Measurements from ENCODE around the gene NEK7.

Gene NEK7

DNA sequence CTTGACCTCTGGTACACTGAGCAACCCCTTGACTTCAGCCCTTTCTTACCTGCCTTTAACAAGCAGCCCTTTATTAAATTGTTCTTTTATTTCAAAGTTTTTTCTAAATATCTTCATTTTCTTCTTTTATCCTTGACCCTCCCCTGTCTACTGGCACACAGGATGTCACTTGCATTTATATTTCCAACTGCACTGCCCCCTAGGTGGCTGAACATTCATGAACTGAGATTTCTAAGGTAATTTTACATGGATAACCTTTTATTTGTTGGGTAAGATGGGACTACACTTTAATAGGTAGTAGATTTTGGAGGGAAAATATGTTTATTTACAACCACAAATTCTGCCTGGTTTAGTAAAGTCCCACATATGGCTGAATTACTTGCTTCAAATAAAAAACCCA lies 193.7 kb downstream of the NEK7 start:
- no peak for DNase-seq (ENCODE audit: low read depth in 2 of 2)

DNA sequence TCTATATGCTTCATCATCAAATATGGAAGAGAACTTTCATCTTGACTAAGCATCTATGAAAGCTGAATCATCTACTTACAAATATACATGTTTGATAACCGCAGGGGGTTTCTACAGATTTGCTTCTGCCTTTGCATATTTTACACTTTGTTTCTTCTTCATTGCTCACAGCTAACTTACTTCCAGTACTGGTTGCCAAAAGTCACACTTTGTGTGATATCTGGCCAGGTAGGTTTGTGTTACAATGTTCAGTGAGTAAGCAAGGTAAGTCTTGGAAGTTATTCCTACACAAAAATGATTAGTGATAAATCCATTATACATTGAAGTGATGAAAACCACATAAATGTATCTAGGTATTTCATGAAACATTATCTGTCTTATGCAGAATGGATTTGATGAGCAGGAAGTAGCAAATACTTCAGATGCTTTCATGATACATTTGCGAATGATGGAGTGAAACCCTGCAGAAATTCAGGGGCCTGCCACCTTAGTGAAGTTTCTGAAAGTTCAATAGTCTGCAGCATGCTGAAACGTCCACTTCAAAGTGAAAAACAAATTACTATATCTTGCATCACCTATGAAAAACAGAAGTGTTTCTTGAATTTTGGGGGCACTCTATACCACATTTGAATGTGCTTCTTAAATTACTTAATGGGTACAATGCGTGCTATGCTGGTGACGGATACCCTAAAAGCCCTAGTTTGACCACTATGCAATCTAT lies 196.3 kb downstream of the NEK7 start:
- DNase-seq (ENCODE audit: low read depth in 2 of 2): no peak

DNA sequence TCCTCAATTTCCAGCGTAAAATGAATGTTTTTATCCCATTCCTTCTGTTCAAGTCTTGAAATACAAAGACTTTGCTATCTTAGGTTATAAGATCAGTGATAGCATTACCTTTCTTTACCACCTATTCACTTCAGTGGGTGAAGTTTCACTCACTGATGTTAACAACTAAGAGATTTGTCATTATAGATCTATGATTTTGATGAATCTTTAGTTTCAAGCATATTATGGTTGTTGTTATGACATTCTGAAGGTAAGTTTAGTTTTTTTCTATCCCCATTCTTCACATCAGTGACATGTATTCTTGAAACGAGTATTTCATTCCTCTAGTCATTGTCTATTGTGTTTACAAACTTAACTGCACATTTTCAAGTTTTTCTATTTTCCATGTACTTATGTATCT lies 201.1 kb downstream of the NEK7 start:
- no peak for DNase-seq (ENCODE audit: low read depth in 2 of 2)

- no peak for DNase-seq (ENCODE audit: low read depth in 2 of 2)
These were observed 202.3 kb downstream of the NEK7 start for GRCh38 chr1:198359024-198359653.

DNA sequence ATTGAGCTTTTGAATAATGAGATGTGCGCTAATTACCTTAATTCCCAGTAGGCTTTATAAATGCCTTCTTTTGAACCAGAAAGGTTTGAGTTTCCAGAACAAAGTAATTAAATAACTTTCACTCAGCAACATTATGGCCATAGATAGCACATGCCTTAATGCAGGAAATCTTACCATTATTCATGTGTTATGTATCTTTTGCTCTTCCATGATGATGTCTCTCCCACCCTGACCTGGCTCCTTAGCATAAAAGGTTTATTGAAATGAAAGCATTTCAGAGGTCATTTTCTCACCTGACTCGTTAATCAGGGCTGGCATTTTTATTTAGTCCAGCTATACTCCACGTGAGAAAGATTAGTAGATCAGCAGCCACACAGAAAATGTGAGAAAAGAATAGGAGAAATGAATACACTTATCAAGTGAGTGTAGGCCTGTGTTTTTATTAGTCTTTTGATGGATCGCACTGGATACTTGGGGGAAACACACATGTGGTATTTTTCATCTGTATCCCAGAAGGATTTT lies 203.5 kb downstream of the NEK7 start:
- DNase-seq (ENCODE audit: low read depth in 2 of 2): no peak

DNA sequence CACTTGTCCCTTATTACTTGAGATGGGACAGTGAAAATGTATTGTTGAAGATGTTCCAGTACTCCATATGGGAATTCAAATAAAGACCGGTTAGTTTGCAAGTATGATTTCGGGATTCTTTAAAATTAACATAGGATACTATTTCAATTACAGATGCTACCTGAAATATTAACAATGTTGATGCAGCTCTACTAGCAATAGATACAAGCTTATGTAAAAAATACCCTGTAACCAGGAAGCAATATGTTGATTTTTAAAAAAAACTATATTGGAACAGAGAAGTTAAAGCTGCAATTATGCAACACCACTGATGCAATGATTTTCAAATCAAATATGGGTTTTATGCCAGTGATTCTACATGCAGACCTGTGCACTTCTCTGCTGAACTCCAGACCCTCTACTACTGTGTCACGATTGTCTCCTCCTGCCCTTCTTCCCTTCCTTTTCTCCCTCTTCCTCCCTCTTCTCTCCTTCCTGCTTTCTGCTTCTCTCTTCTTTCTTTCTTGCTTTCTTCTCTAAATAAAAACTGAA lies 204.5 kb downstream of the NEK7 start:
- no peak for DNase-seq (ENCODE audit: low read depth in 2 of 2)

DNA sequence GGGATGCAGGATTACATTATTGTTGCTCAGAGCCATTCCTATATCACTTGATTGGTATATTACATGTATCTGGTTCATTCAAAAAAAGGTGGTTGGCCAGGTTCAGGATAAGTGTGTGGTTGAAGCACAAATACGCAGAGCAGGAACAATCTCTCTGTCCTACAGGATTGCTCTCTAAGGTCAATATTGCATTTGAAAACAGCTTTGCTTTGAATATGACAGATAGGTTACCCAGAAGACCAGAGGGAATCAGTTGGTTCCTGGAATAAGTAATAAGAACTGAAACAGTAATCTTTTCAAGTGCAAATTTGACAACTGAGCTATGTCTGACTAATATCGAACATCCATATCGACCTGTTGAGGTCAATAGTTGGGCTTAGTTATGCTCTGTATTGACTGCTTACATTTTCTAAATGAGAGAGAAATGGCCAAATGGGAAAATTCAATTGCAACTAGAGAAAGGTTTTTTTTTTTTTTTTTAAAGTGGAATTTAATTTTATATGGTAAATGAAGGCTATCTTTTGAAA lies 206.9 kb downstream of the NEK7 start:
- DNase-seq (ENCODE audit: low read depth in 2 of 2): no peak

- DNase-seq (ENCODE audit: low read depth in 2 of 2): no peak
These were observed 207.7 kb downstream of the NEK7 start for GRCh38 chr1:198364471-198364870.

- DNase-seq (ENCODE audit: low read depth in 2 of 2): no peak
These were observed 210.5 kb downstream of the NEK7 start for GRCh38 chr1:198367296-198367695.

DNA sequence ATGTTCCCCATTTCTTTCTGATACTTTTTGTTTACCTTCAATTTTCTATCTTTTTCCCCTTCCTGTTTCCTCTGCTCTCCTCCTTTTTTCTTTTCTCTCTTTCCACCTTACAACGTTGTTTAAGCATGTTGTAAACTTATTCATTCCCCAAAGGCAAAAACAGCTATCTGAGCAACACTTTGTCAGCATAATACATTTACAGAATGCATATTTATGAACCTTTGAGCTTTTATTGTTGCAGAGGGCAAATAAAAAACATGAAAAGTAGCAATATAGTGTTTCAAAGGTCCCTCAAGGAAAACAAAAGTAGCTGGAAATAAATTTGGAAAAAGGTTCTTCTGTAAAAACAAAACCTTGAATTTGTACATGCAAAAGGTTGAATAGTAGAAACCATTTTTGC lies 214.2 kb downstream of the NEK7 start:
- no peak for DNase-seq (ENCODE audit: low read depth in 2 of 2)
